Left lung (tissue), 10 donors: ENCODE data around the gene SECISBP2. TPM values are rescaled to one million over a fixed set of nuclear protein-coding genes. Genes with fewer than 3 reads are reported as not detected.
A peak's percentile ranks its signal among the peaks of the same experiment; 100 is the strongest.

Source experiments
- ATAC-seq: fragments of 200-7000 bp; cut with Tn5 transposase; one replicate; pipeline ENCODE4 v1.9.1; 2020; ENCODE audit warnings: moderate library complexity
- DNase-seq, 4 donors: peaks; one replicate each; pipeline ENCODE4 v3.0.0-alpha.2; 2013 to 2020
- H3K27ac ChIP-seq, 2 donors: fragments of 200-600 bp; sonication (generic) in 1 of 2; one replicate each; pipeline versions ENCODE4 v1.5.0 to v1.8.0; 2020 to 2021
- H3K27me3 ChIP-seq, 2 donors: fragments of 200-600 bp; sonication (generic) in 1 of 2; one replicate each; pipeline versions ENCODE4 v1.5.0 to v1.8.0; 2020 to 2021
- H3K36me3 ChIP-seq, 2 donors: fragments of 200-600 bp; sonication (generic) in 1 of 2; one replicate each; pipeline versions ENCODE4 v1.5.0 to v1.8.0; 2020 to 2021
- H3K4me1 ChIP-seq, 2 donors: fragments of 200-600 bp; one replicate each; pipeline ENCODE4 v1.8.0; 2021
- H3K4me3 ChIP-seq, 2 donors: fragments of 200-600 bp; sonication (generic) in 1 of 2; one replicate each; pipeline versions ENCODE4 v1.5.0 to v1.8.0; 2020 to 2021; ENCODE audit warnings: mild to moderate bottlenecking in 1 of 2
- H3K9me3 ChIP-seq, 2 donors: fragments of 200-600 bp; sonication (generic) in 1 of 2; one replicate each; pipeline versions ENCODE4 v1.5.0 to v1.8.0; 2020 to 2021
- intact Hi-C, 2 donors: fragments of 100-400 bp; cut with DNase I; formaldehyde crosslinking; loops; one replicate each; pipeline versions ENCODE4 v1.11.2 to v1.14.2; 2022
- polyA plus RNA-seq, 6 donors: library from polyadenylated mRNA; unstranded; fragments of 120-200 nt; gene quantifications; one replicate each; pipeline ENCODE4 v1.2.1, GENCODE V29; 2013; ENCODE audit not compliant: insufficient read length in 6 of 6
- total RNA-seq, 2 donors: library from RNA; stranded (reverse); fragmentation: NEBNext Ultra II Directional; extraction: Animal tissue kit (Norgen Biotek cat#: 25700); gene quantifications; one replicate each; pipeline ENCODE4 v1.2.1, GENCODE V29; 2021
- TF ChIP-seq, protein P1 (sequence below), 2 donors: fragments of 200-600 bp; sonication (generic) in 1 of 2; IDR thresholded peaks; one replicate each; pipeline versions ENCODE4 v1.5.0 to v1.8.0; 2021; ENCODE audit warnings: antibody characterized with exemption in 2 of 2
- donor health status: DM: no; HTN: yes; CAD: no.
- donor health status: DM: no; HTN: no; CAD: no.

Gene SECISBP2
- total and polyA plus RNA-seq, 8 donors = 31.4 to 92.8 (median 89.3) TPM

DNA sequence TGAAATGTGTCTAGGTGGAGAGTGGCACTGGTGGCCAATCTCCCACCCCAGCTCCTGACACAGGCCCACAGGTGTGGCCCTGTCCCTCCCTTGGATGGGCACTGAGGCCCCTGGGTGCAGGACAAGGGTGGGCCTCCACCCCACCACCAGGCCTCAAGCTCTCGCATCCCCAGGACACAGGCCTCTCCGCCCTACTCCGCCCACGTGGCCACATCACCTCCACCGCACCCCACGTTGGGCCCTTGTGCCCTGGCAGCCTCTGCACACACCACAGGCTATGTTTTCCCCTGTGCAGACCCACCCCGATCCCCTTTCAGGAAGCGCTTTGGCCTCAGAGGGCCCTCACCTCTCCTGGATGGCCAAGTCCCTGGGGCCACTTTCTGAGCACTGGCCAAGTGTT is 54.7 kb downstream of the SECISBP2 start:
- Histone ChIP-seq H3K27me3 (no peaks in the 10 kb centered on the region), H3K27ac (no peak overlapping the region), H3K4me3 (no peak overlapping the region), H3K36me3 (peaks cover 0 to 15% of the 10 kb centered on the region in 2 donors), H3K4me1 (peaks cover 0 to 6% of the 10 kb centered on the region in 2 donors), H3K9me3 (no peaks in the 10 kb centered on the region)
- DNase-seq (no peak), ATAC-seq (no peak)
- intact Hi-C loops = no loop called here
- TF ChIP-seq, protein P1, sequence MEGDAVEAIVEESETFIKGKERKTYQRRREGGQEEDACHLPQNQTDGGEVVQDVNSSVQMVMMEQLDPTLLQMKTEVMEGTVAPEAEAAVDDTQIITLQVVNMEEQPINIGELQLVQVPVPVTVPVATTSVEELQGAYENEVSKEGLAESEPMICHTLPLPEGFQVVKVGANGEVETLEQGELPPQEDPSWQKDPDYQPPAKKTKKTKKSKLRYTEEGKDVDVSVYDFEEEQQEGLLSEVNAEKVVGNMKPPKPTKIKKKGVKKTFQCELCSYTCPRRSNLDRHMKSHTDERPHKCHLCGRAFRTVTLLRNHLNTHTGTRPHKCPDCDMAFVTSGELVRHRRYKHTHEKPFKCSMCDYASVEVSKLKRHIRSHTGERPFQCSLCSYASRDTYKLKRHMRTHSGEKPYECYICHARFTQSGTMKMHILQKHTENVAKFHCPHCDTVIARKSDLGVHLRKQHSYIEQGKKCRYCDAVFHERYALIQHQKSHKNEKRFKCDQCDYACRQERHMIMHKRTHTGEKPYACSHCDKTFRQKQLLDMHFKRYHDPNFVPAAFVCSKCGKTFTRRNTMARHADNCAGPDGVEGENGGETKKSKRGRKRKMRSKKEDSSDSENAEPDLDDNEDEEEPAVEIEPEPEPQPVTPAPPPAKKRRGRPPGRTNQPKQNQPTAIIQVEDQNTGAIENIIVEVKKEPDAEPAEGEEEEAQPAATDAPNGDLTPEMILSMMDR (IDR thresholded peaks at IDR 0.05) = no peak

GRCh38 chr9:89374176-89374575 is 55.9 kb downstream of the SECISBP2 start:
- peaks cover 0 to 27% of the 10 kb centered on the region in 2 donors for H3K36me3 ChIP-seq
- no peak overlapping the region for H3K4me3 ChIP-seq
- DNase-seq = no peak
- ATAC-seq = no peak
- H3K27ac ChIP-seq = no peak overlapping the region
- TF ChIP-seq, protein P1 (IDR thresholded peaks at IDR 0.05) = no peak
- peaks cover 0 to 9% of the 10 kb centered on the region in 2 donors for H3K4me1 ChIP-seq
- H3K27me3 ChIP-seq = no peaks in the 10 kb centered on the region
- intact Hi-C loops = no loop called here
- no peaks in the 10 kb centered on the region for H3K9me3 ChIP-seq

DNA sequence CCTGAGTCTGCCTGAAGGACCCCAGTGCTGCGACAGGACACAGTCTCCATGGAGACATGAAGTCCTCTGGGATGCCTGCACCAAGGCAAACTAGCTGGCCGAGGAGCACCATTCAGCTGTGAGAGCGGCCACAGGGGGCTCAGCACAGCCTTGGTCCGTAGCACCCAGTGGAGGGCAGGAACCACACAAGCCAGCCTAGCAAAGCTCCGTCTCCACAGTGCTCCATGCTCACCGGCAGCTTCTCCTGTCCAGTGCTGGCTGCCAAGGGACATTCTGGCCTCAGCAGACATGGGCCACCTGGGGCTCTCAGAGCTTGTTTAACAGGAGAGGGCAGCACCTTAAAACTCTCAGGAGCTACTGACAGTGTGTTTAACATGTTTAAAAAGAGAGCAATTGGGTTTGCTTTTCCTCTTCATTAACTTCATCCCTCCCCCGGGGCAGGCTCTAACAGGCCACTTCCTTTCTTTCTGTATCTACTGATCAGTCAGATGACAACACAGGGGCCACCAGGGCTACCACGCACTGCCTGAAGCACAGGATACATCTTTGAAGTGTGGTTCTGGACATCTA is 57.0 kb downstream of the SECISBP2 start:
- H3K9me3 ChIP-seq = no peaks in the 10 kb centered on the region
- H3K27me3 ChIP-seq = no peaks in the 10 kb centered on the region
- H3K27ac ChIP-seq = no peak overlapping the region
- peaks cover 0 to 31% of the 10 kb centered on the region in 2 donors for H3K36me3 ChIP-seq
- TF ChIP-seq, protein P1 (IDR thresholded peaks at IDR 0.05) = no peak
- H3K4me3 ChIP-seq = no peak overlapping the region
- intact Hi-C loops = no loop called here
- DNase-seq = no peak
- H3K4me1 ChIP-seq = peaks cover 0 to 20% of the 10 kb centered on the region in 2 donors
- ATAC-seq = peak; percentile 36

- H3K27me3 ChIP-seq = no peaks in the 10 kb centered on the region
- intact Hi-C loops = no loop called here
- TF ChIP-seq, protein P1 (IDR thresholded peaks at IDR 0.05) = no peak
- no peak overlapping the region for H3K4me3 ChIP-seq
- no peaks in the 10 kb centered on the region for H3K9me3 ChIP-seq
- no peak for ATAC-seq
- H3K36me3 ChIP-seq = peaks cover 0 to 36% of the 10 kb centered on the region in 2 donors
- H3K27ac ChIP-seq = no peak overlapping the region
- DNase-seq = no peak
- peaks cover 0 to 25% of the 10 kb centered on the region in 2 donors for H3K4me1 ChIP-seq
These were observed 58.0 kb downstream of the SECISBP2 start for GRCh38 chr9:89376286-89376685.

- DNase-seq = no peak
- Histone ChIP-seq H3K27ac (no peak overlapping the region), H3K27me3 (no peaks in the 10 kb centered on the region), H3K36me3 (peaks cover 0 to 40% of the 10 kb centered on the region in 2 donors), H3K9me3 (no peaks in the 10 kb centered on the region), H3K4me3 (no peak overlapping the region), H3K4me1 (peaks cover 0 to 31% of the 10 kb centered on the region in 2 donors)
- intact Hi-C loops = no loop called here
- TF ChIP-seq, protein P1 (IDR thresholded peaks at IDR 0.05) = no peak
- ATAC-seq = no peak
These were observed 58.5 kb downstream of the SECISBP2 start for GRCh38 chr9:89376741-89377351.
